ENCODE results near the gene LRRC74B.

GRCh38 chr22:21054714-21055563 lies 9.2 kb downstream of the LRRC74B start:
- TF ChIP-seq SUZ12 (IDR thresholded peaks at IDR 0.05; ENCODE audit: extremely low read depth, insufficient read depth, insufficient read length) (no peak), YY1 (IDR thresholded peaks at IDR 0.05; ENCODE audit: insufficient read depth, insufficient read length) (no peak)
